ENCODE measurements around the gene SYN1.

DNA sequence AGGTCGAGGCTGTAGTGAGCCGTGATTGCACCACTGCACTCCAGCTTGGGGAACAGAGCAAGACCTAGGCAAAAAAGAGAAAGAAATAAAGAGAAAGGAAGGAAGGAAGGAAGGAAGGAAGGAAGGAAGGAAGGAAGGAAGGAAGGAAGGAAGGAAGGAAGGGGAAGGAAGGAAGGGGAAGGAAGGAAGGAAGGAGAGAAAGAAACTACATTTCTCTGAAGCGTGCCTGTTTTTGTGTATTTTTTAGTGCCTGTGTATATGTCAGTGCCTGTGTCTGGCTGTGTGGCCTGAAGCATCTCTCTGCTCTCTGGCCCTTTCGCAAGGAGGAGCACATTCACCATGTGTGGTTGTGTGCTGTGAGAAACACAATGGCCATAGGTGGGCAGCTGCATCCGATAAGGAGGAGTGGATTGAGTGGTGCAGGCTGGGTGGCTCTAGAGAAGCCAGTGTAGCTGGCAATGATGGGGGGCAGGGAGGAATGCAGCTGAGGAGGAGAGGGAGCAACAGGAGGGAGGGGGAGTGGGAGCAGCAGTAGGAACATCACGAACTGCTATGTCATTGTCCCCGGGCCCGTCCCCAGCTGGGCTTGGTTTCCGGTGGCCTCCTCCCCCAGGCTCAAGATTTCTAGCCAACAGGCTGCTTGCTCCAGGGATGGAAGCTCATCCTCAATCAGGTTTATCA, 11.4 kb downstream of the SYN1 start:
- no peak for TF ChIP-seq EZH2phosphoT487 (conservative IDR thresholded peaks at IDR 0.05; ENCODE audit: low read length)
- TF ChIP-seq, protein P1, sequence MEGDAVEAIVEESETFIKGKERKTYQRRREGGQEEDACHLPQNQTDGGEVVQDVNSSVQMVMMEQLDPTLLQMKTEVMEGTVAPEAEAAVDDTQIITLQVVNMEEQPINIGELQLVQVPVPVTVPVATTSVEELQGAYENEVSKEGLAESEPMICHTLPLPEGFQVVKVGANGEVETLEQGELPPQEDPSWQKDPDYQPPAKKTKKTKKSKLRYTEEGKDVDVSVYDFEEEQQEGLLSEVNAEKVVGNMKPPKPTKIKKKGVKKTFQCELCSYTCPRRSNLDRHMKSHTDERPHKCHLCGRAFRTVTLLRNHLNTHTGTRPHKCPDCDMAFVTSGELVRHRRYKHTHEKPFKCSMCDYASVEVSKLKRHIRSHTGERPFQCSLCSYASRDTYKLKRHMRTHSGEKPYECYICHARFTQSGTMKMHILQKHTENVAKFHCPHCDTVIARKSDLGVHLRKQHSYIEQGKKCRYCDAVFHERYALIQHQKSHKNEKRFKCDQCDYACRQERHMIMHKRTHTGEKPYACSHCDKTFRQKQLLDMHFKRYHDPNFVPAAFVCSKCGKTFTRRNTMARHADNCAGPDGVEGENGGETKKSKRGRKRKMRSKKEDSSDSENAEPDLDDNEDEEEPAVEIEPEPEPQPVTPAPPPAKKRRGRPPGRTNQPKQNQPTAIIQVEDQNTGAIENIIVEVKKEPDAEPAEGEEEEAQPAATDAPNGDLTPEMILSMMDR (IDR thresholded peaks at IDR 0.05; ENCODE audit: insufficient read depth, low read length, poor library complexity, severe bottlenecking): no peak

Measured in SU-DHL-6 (cell line).